ENCODE results near the gene NTRK3. TPM values are rescaled to one million over a fixed set of nuclear protein-coding genes. Genes with fewer than 3 reads are reported as not detected.

Gene NTRK3
- total RNA-seq, 6 experiments from 2014 or later: 0.02 TPM; not detected in 5

- H3K4me1 Mint-ChIP-seq (ENCODE audit: low read depth): no peaks in the 10 kb centered on the region
- H3K27me3 Mint-ChIP-seq (ENCODE audit: insufficient read depth): peaks cover 10% of the 10 kb centered on the region
- DNase-seq: no peak
- no peaks in the 10 kb centered on the region for H3K36me3 Mint-ChIP-seq (ENCODE audit: low read depth)
- no peak overlapping the region for H3K27ac Mint-ChIP-seq
- no peaks in the 10 kb centered on the region for H3K9me3 Mint-ChIP-seq
- TF ChIP-seq CTCF (IDR thresholded peaks at IDR 0.05): no peak
- no peak overlapping the region for H3K4me3 Mint-ChIP-seq
Measured at GRCh38 chr15:88269356-88270062, 13.0 kb upstream of the NTRK3 start.

- Mint-ChIP-seq H3K4me1 (ENCODE audit: low read depth) (no peaks in the 10 kb centered on the region), H3K9me3 (no peaks in the 10 kb centered on the region), H3K36me3 (ENCODE audit: low read depth) (no peaks in the 10 kb centered on the region), H3K27me3 (ENCODE audit: insufficient read depth) (peaks cover 10% of the 10 kb centered on the region), H3K4me3 (no peak overlapping the region), H3K27ac (no peak overlapping the region)
- no peak for TF ChIP-seq CTCF (IDR thresholded peaks at IDR 0.05)
- DNase-seq: no peak
Measured at GRCh38 chr15:88267720-88268119, 11.2 kb upstream of the NTRK3 start.

GRCh38 chr15:88266170-88266569 lies 9.6 kb upstream of the NTRK3 start:
- Mint-ChIP-seq H3K36me3 (ENCODE audit: low read depth) (no peaks in the 10 kb centered on the region), H3K27ac (no peak overlapping the region), H3K9me3 (no peaks in the 10 kb centered on the region), H3K4me1 (ENCODE audit: low read depth) (no peaks in the 10 kb centered on the region), H3K27me3 (ENCODE audit: insufficient read depth) (peaks cover 11% of the 10 kb centered on the region), H3K4me3 (no peak overlapping the region)
- no peak for TF ChIP-seq CTCF (IDR thresholded peaks at IDR 0.05)
- no peak for DNase-seq

DNA sequence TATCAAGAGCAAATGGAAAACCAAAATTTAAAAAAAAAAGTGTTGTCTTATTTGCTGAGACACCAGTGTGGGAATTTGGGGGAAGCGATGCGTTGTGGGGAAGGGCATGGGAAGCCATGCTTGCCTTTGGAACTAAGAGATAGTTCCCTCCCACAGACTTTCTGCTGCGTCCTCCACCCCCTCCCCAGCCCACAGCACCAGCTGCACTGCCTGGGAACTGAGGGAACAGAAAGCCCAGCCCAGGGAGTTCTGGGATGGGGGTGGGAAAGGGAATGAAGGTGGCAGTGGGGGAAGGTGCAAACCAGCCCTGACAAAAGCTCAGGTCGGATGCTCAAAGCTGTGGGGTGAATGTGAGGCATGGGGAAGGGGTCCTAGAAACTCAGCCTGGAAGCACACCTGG lies 8.1 kb upstream of the NTRK3 start:
- no peak for TF ChIP-seq CTCF (IDR thresholded peaks at IDR 0.05)
- H3K36me3 Mint-ChIP-seq (ENCODE audit: low read depth): no peaks in the 10 kb centered on the region
- no peak overlapping the region for H3K4me3 Mint-ChIP-seq
- H3K4me1 Mint-ChIP-seq (ENCODE audit: low read depth): no peaks in the 10 kb centered on the region
- DNase-seq: no peak
- H3K27ac Mint-ChIP-seq: no peak overlapping the region
- H3K27me3 Mint-ChIP-seq (ENCODE audit: insufficient read depth): peaks cover 9% of the 10 kb centered on the region
- no peaks in the 10 kb centered on the region for H3K9me3 Mint-ChIP-seq

GRCh38 chr15:88262064-88262463 lies 5.5 kb upstream of the NTRK3 start:
- Mint-ChIP-seq H3K9me3 (no peaks in the 10 kb centered on the region), H3K4me1 (ENCODE audit: low read depth) (peaks cover 9% of the 10 kb centered on the region; the same call in 1 of the 2 replicates), H3K27ac (no peak overlapping the region), H3K36me3 (ENCODE audit: low read depth) (no peaks in the 10 kb centered on the region), H3K27me3 (ENCODE audit: insufficient read depth) (peaks cover 19% of the 10 kb centered on the region), H3K4me3 (no peak overlapping the region)
- no peak for DNase-seq
- no peak for TF ChIP-seq CTCF (IDR thresholded peaks at IDR 0.05)

Measured in HFFc6 (cell line).